DMS53 treated with DMSO at 0.1 percent for 48 hours (cell line): ENCODE measurements around the gene IFI27.
"Not testable (repeated sequence)": the region's sequence is repeated elsewhere in the genome, so short reads cannot be mapped to it uniquely, and the experiment has no call there.

Experiments used
- DNase-seq: peaks from one replicate; lab custom pipeline; 2025; ENCODE audit not compliant: unreplicated experiment; lab: John Stamatoyannopoulos, UW

Gene IFI27

DNA sequence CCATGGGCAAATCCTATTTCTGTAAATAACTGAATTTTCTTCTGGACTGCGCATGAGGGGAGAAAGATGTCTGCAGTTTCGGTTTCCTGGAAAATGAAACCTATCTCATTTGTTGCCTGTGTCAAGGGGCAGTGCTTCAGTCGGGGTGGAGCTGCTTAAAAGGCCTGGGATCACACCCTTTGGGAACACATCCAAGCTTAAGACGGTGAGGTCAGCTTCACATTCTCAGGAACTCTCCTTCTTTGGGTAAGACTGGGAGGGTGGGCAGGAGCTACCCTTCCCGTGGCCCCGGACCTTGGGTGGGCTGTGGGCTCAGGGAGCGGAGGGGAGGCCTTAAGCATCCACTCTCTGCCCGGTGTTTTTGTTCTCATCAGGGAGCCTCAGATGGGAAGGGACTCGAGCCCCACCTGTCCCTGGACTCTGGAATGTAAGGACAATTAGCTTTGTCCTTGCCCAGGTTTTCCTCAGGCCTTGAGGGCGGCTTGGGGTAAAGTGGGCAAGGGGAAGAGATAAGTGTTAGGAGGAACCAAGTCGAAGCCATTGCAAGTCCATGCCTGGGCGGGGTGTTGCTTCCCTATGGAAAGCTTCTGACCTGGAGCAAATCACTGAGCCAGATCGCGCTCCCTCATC lies at the start of gene IFI27:
Gene IFI27, plus strand, starts transcription at position 185 of the 630 bp plus-strand sequence.
- no peak for DNase-seq

DNA sequence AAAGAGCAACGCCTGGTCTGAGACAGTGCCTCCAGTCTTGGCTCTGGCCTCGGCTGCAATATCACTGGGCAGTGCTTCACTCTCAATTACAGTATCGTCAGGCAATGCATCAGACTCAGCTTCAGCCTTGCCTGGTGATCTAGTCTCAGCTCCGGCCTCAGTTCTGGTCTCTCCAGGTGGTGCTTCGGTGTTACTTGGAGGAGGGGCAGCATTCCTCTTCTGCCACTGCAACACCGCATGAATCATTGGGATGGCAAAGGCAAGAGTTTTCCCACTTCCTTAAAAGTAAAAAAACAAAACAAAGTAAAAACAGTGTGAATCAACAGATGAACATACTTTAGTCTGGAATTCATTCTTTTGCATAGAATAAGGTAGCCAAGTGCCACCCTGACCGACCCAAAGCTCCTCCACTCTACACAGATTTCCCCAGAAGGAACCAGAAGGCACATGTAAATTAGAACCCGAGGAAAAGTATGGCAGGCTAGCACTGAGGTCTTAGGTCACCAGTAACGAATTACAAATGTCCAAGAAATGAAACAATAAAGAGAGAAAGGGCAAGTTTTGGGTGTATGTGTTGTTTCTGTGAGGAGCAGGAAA lies 48.1 kb upstream of the IFI27 start:
- no peak for DNase-seq

DNA sequence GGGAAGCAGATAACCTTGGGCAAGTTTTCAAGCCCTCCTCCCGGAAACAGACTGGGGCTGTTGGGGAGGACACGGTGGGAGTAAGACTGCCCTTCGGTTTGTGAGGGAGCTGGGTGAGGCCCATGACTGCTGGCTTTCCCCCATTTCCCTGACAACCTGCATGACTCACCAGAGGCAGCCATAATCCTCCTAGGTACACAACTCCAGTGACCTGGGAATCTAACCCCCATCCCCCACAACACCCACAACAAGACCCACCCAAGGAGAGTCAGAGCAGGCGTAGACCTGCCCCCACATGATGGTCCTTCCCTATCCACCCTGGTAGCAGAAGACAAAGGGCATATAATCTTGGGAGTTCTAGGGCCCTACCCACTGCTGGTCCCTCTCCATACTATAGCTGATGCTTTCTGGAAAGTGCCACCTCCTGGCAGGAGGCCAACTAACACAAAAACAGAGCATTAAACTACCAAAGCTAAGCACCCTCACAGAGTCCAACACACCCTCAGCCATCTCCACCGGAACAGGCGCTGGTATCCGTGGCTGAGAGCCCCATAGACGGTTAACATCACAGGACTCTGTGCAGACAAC lies 44.4 kb upstream of the IFI27 start:
- DNase-seq: peak; percentile 31

DNA sequence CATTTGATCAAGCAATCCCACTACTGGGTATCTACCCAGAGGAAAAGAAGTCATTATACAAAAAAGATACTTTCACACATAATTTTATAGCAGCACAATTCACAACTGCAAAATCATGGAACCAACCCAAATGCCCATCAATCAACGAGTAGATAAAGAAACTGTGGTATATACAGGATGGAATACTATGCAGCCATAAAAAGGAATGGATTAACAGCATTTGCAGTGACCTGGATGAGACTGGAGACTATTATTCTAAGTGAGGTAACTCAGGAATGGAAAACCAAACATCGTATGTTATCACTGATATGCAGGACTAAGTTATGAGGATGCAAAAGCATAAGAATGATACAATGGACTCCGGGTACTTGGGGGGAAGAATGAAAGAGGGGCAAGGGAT lies 38.5 kb upstream of the IFI27 start:
- DNase-seq: not testable (repeated sequence)

DNA sequence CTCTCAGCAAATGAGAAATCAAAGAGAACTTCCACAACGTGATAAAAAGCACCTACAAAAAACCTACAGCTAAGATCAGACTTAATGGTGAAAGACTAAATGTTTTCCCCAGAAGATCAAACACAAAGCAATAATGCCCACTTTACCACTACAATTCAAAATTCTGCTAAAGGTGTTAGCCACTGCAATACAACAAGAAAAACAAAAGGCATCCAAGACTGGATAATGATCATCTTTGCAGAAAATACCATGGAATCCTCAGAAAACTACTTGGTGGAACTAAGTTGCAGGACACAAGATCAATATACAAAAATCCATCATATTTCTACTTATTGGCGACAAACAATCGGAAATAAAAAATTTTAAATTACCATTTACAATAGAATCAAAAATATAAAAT lies 36.0 kb upstream of the IFI27 start:
- DNase-seq: no peak

- DNase-seq: no peak
Observed at GRCh38 chr14:94075008-94075407, 35.5 kb upstream of the IFI27 start.

GRCh38 chr14:94077111-94077821 lies 33.3 kb upstream of the IFI27 start:
- no peak for DNase-seq

- no peak for DNase-seq
Observed at GRCh38 chr14:94077823-94078222, 32.7 kb upstream of the IFI27 start.

DNA sequence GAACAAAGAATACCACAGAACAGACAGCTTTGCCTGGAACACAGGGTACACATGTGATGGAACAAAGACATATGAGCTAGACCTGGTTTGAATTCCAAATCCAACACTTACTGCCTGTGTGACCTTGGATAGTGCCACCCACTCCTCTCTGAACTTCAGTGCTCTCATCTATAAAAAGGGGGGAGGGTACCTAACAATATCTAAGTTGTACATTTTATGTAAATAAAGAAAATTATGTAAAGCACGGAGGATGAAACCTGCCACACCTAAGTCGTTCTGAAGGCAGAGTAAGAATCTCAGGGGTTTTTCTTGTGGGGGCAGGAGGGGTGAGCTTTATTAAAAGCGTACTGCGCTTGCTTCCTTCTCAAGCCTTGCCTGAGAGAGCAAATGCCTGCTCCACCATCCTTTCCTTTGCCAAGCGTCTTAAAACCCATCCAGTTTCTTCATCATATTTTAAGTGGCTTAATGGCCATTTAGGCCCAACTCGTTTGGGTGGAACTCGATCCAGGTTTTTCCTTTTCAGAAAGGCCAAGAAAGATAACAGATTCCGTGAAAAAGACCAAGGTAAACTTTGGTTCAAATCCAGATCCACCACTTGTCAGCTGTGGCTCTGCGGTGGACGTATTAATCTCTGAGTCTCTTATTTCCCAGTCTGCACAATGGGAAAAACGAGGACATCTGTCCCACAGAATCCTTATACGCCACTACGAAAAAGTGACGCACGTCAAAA lies 30.5 kb upstream of the IFI27 start:
- no peak for DNase-seq

GRCh38 chr14:94080621-94081385 lies 29.7 kb upstream of the IFI27 start, which contains the start of the genes DDX24 and IFI27L1:
DDX24 (minus strand) TSS chr14:94081202; CDS start chr14:94079742, 1,460 bp downstream.
IFI27L1 (plus strand) TSS chr14:94081310; CDS start chr14:94096938, 15,628 bp downstream.
- peak; percentile 70 for DNase-seq

DNA sequence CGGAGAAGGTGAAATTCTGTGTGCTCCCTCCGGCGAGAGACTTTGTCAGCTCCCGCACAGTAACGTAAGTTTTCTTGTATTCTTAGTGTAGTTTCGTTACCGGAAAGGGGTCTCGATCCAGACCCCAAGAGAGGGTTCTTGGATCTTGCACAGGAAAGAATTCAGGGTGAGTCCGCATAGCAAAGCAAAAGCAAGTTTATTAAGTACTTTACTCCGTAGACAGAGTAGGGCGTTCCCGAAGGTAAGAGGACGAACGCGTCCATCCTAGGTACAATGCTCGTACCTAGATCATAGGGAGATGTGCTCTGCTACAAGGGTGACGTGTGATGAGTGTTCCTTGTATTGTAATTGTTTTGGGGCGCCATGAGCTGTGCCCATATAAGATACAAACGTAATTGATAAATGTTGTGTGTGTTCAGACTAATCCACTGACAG lies 29.1 kb upstream of the IFI27 start:
- no peak for DNase-seq

- DNase-seq: no peak
Observed at GRCh38 chr14:94087891-94088290, 22.6 kb upstream of the IFI27 start.

- no peak for DNase-seq
Observed at GRCh38 chr14:94088516-94088915, 22.0 kb upstream of the IFI27 start.

DNA sequence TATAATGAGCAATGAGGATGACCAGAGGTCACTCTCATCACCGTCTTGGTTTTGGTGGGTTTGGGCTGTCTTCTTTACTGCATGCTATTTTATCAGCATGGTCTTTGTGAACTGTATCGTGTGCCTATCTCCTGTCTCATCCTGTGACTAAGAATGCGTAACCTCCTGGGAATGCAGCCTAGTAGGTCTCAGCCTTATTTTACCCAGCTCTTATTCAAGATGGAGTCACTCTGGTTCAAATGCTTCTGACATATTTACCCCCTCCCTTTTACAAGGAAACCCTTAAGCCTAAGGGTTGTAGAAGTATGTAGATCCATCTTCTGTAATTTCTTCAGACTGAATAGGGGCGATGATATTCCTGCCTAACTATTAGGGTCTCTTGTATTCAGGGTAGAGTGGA lies 21.1 kb upstream of the IFI27 start:
- DNase-seq: no peak

GRCh38 chr14:94093418-94093817 lies 17.1 kb upstream of the IFI27 start:
- no peak for DNase-seq

- DNase-seq: no peak
Observed at GRCh38 chr14:94097091-94097490, 13.4 kb upstream of the IFI27 start.

- no peak for DNase-seq
Observed at GRCh38 chr14:94098326-94098992, 12.1 kb upstream of the IFI27 start.

DNA sequence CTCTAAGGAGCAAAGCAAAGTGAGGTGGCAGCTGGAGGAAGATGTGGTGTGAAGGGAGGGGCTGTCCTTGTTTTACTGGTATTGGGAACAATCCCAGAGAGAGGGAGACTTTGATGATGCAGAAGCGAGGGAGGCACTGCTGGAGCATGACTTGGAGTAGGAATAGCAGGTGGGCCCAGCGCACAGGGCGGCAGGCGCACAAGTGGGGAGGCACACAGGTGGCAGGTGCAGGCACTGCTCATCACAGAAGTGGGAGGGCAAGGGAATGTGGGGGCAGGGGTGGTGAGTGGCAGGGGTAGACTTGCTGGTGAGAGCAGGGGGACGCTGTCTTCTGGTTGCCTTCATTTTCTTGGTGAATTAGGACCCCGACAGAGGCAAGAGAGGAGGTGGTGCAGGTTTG lies 11.5 kb upstream of the IFI27 start:
- no peak for DNase-seq

- DNase-seq: no peak
Observed at GRCh38 chr14:94100847-94101246, 9.7 kb upstream of the IFI27 start.

GRCh38 chr14:94101748-94102147 lies 8.8 kb upstream of the IFI27 start:
- no peak for DNase-seq
